Prostate gland (tissue), 2 donors: ENCODE measurements around the gene AFF3. TPM values are rescaled to one million over a fixed set of nuclear protein-coding genes. Genes with fewer than 3 reads are reported as not detected.
A peak's percentile ranks its signal among the peaks of the same experiment; 100 is the strongest.
"Not testable (repeated sequence)": the region's sequence is repeated elsewhere in the genome, so short reads cannot be mapped to it uniquely, and the experiment has no call there.

Experiments used
- DNase-seq: peaks from one replicate; pipeline ENCODE4 v3.0.0-alpha.2; 2019; ENCODE audit warnings: low spot score
- H3K27ac ChIP-seq, 2 donors: fragments of 200-600 bp; sonication (generic); 2 replicates each; pipeline ENCODE4 v1.5.1; 2017 to 2019
- H3K27me3 ChIP-seq: fragments of 200-600 bp; sonication (generic); replicated peaks from 2 replicates; pipeline ENCODE4 v1.5.1; 2019; ENCODE audit not compliant: insufficient read depth
- H3K36me3 ChIP-seq, 2 donors: fragments of 200-600 bp; sonication (generic); 1 replicate in 1 of 2; 2 replicates in 1 of 2; pipeline versions ENCODE4 v1.5.1 to v1.8.1; 2017 to 2019
- H3K4me1 ChIP-seq: fragments of 200-600 bp; sonication (generic); replicated peaks from 2 replicates; pipeline ENCODE4 v1.5.1; 2019
- H3K4me3 ChIP-seq, 2 donors: fragments of 200-600 bp; sonication (generic); 2 replicates each; pipeline ENCODE4 v1.5.1; 2017 to 2019
- H3K9me3 ChIP-seq: fragments of 200-600 bp; sonication (generic); 2 replicates; pipeline ENCODE4 v1.5.1; 2017
- CTCF ChIP-seq, 4 experiments: fragments of 200-600 bp in 2 of 4; fragments of 450-650 bp in 2 of 4; sonication (generic) in 2 of 4; IDR thresholded peaks; 1 replicate in 3 of 4; 2 replicates in 1 of 4; pipeline ENCODE4 v1.5.1; 2016 to 2019; ENCODE audit warnings: antibody characterized with exemption in 4 of 4, mild to moderate bottlenecking in 2 of 4, moderate library complexity in 2 of 4
- POLR2A ChIP-seq: fragments of 450-650 bp; IDR thresholded peaks from one replicate; pipeline ENCODE4 v1.6.1; 2016; ENCODE audit warnings: antibody characterized with exemption, mild to moderate bottlenecking
- POLR2AphosphoS5 ChIP-seq: sonication (generic); formaldehyde crosslinking; IDR thresholded peaks from one replicate; pipeline ENCODE4 v1.6.1; 2017; ENCODE audit warnings: antibody characterized with exemption
- WGBS: methylation state at CpG from one replicate; pipeline ENCODE4 v1.1.5; 2018; 5-methylcytosine and 5-hydroxymethylcytosine counted together
- intact Hi-C: fragments of 100-400 bp; cut with DNase I; formaldehyde crosslinking; loops from one replicate; pipeline ENCODE4 v1.14.2; 2022
- total RNA-seq, 2 donors: library from RNA; depleted of rRNA; stranded (reverse); fragments of >200 nt; gene quantifications; one replicate each; pipeline ENCODE4 v1.1.0, GENCODE V29; 2016

AFF3 gene
- total RNA-seq, 2 donors from 2014 or later: 74.4 to 113 TPM

GRCh38 chr2:100082302-100082978, 60.0 kb downstream of the AFF3 start:
- H3K4me3 ChIP-seq, H3K36me3 ChIP-seq, DNase-seq, H3K9me3 ChIP-seq, H3K27me3 ChIP-seq, H3K27ac ChIP-seq, intact Hi-C loops, H3K4me1 ChIP-seq: not testable (repeated sequence)
- 59% methylated on average over 1 of the region's 1 CpG for WGBS

GRCh38 chr2:100077935-100078334, 64.5 kb downstream of the AFF3 start:
- no peaks in the 10 kb centered on the region for H3K9me3 ChIP-seq
- intact Hi-C loops: no loop called here
- H3K27me3 ChIP-seq: no peaks in the 10 kb centered on the region
- 89% methylated on average over 3 of the region's 3 CpGs for WGBS
- H3K4me3 ChIP-seq: no peak overlapping the region
- no peaks in the 10 kb centered on the region for H3K4me1 ChIP-seq
- H3K36me3 ChIP-seq: no peaks in the 10 kb centered on the region
- DNase-seq: no peak
- no peak overlapping the region for H3K27ac ChIP-seq
- no peak for TF ChIP-seq POLR2A
- TF ChIP-seq CTCF (IDR thresholded peaks at IDR 0.05): no peak
- no peak for TF ChIP-seq POLR2AphosphoS5

GRCh38 chr2:100077456-100077855, 64.9 kb downstream of the AFF3 start:
- no peak for DNase-seq
- intact Hi-C loops: no loop called here
- Histone ChIP-seq H3K9me3 (no peaks in the 10 kb centered on the region), H3K4me3 (no peak overlapping the region), H3K36me3 (no peaks in the 10 kb centered on the region), H3K27me3 (no peaks in the 10 kb centered on the region), H3K4me1 (no peaks in the 10 kb centered on the region), H3K27ac (no peak overlapping the region)
- no peak for TF ChIP-seq POLR2A
- TF ChIP-seq CTCF (IDR thresholded peaks at IDR 0.05): no peak
- TF ChIP-seq POLR2AphosphoS5: no peak

- intact Hi-C loops: no loop called here
- H3K27ac ChIP-seq: no peak overlapping the region
- WGBS: 62% methylated on average over 3 of the region's 3 CpGs
- no peaks in the 10 kb centered on the region for H3K27me3 ChIP-seq
- H3K9me3 ChIP-seq: no peaks in the 10 kb centered on the region
- no peak for TF ChIP-seq POLR2AphosphoS5
- TF ChIP-seq POLR2A: no peak
- no peak for TF ChIP-seq CTCF (IDR thresholded peaks at IDR 0.05)
- no peak overlapping the region for H3K4me3 ChIP-seq
- DNase-seq: no peak
- no peaks in the 10 kb centered on the region for H3K4me1 ChIP-seq
- no peaks in the 10 kb centered on the region for H3K36me3 ChIP-seq
These were observed 66.9 kb downstream of the AFF3 start for GRCh38 chr2:100075532-100075931.

- intact Hi-C loops: no loop called here
- Histone ChIP-seq H3K4me3 (no peak overlapping the region), H3K27ac (peak overlapping the region in 1 of 2 donors; percentile 12), H3K9me3 (no peaks in the 10 kb centered on the region), H3K27me3 (no peaks in the 10 kb centered on the region), H3K36me3 (no peaks in the 10 kb centered on the region), H3K4me1 (peaks cover 10% of the 10 kb centered on the region)
- 47% methylated on average over 3 of the region's 3 CpGs for WGBS
- no peak for TF ChIP-seq CTCF (IDR thresholded peaks at IDR 0.05)
- no peak for TF ChIP-seq POLR2AphosphoS5
- TF ChIP-seq POLR2A: no peak
- no peak for DNase-seq
These were observed 69.3 kb downstream of the AFF3 start for GRCh38 chr2:100073110-100073509.
